GM21825 (cell line): ENCODE data around the gene KSR1.

Experiments used
- ATAC-seq: cut with Tn5 transposase; IDR thresholded peaks from one replicate; pipeline ENCODE4 v1.9.1; 2021; ENCODE audit warnings: mild to moderate bottlenecking, moderate library complexity; ENCODE audit not compliant: unreplicated experiment

The KSR1 gene

GRCh38 chr17:27471321-27472269 lies 15.3 kb downstream of the KSR1 start:
- peak; percentile 62 for ATAC-seq

GRCh38 chr17:27473190-27473747 lies 17.0 kb downstream of the KSR1 start:
- ATAC-seq, result no peak

DNA sequence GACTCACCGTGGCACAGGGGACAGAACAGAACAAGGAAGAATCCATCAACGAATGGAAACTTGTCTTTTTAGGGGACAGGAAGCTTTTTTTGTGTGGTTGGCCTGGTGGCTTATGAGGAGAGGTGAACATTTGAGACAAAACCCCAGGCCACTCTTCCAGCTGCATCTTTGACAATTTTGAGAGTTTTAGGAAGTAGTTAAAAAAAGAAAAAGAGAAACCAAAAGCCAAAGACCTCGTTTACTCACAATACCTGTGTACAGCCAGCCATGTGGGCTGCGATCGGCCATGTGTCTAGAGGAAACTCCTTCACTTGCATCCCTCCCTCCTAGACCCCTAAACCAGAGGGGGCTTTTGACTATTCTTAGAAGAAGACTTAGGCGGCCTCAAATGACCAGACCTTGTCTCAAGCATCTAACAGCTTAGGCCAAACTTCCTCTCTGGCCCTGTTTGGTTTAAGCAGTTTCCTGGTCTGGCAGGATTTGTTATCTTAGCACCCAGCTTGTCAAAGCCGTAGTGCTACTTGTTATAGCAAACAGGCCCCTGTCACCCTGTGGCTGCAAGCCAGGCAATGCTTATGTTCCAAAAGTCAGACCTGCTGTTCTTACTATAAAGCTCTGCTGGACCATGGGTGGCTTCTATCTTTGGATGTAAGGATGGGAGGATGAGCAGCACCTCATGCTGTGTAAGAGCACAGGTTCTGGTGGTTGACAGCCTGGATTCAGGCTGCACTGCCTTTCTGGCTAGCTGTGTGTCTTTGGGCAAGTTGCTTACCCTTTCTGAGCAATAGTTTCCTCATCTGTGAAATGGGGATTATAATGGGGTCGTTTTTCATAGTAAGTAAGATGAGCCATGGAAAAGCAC lies 17.7 kb downstream of the KSR1 start:
- peak; percentile 34 for ATAC-seq

DNA sequence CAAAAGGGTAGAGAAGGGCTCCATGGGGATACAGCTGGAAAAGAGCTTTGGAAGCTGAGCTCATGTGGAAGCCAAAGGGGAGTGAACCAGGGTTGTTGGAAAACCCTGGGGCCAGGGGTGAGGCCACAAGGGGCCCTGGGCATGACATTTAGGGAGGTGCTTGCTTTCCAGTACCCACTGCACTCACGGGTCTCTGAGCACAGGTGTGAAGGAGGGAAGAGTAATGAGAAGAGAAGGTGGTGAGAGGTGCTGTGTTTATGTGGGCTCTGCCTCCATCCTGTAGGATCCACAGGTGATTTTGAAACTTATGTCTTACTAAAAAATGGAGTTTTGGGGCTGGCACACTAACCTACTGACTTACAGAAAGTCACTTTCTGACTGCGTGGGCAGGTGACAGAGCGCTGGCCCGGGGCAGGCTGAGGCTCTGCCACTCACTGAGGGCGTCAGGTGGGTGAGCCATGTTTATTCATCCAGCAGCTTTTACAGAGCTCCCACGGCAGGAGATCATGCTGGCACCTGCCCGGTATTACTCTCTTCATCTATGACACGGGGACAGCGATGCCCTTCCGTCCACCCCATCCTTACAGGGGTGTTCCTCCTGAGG lies 18.9 kb downstream of the KSR1 start:
- ATAC-seq, result no peak

GRCh38 chr17:27475981-27476895 lies 20.0 kb downstream of the KSR1 start:
- ATAC-seq, result no peak

GRCh38 chr17:27477050-27477888 lies 21.0 kb downstream of the KSR1 start:
- no peak for ATAC-seq

- no peak for ATAC-seq
Measured at GRCh38 chr17:27477971-27478684, 21.9 kb downstream of the KSR1 start.

GRCh38 chr17:27478901-27479538 lies 22.8 kb downstream of the KSR1 start:
- no peak for ATAC-seq

- no peak for ATAC-seq
Measured at GRCh38 chr17:27479838-27480237, 23.6 kb downstream of the KSR1 start.

GRCh38 chr17:27480699-27481098 lies 24.5 kb downstream of the KSR1 start:
- ATAC-seq, result no peak

DNA sequence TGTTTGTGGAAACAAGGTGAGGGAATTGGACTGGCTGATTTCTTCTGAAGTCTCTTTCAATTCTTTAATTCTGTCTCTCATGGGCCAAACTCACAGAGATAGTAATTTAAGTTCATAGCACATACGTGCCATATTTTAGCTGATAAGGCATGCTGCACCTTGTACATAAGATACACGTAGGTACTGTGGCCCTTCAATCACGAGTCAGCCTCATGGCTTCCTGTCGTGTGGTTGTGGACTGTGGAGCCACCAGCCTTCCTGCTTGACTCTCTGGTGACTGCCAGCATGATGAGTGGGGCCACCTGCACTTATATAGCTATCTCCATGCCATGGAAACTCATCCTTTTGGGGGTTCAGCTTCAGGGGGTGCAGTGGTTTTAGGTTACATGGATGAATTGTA lies 25.1 kb downstream of the KSR1 start:
- peak; percentile 43 for ATAC-seq

GRCh38 chr17:27485125-27485524 lies 28.9 kb downstream of the KSR1 start:
- ATAC-seq, result no peak

- ATAC-seq, result no peak
Measured at GRCh38 chr17:27485716-27486495, 29.7 kb downstream of the KSR1 start.

DNA sequence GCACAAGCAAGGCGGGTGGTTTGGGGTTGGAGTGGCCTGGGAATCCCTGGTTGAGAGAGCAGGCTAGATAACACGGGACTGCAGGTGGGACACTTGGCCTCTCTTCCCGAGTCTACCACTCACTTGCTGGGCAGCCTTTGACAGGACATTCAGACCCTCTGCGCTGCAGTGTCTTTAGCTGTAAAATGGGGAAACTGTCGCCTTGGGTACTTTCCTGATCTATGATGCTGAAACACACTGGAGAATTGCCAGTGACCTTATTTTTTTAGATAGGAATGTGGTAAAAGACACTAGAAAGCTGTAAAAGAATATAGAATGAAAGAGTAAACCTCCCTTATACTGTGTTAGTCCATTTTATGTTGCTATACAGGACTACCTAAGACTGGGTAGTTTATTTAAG lies 30.5 kb downstream of the KSR1 start:
- no peak for ATAC-seq

GRCh38 chr17:27488231-27488630 lies 32.0 kb downstream of the KSR1 start:
- ATAC-seq, result no peak

- no peak for ATAC-seq
Measured at GRCh38 chr17:27489045-27489715, 32.9 kb downstream of the KSR1 start.

DNA sequence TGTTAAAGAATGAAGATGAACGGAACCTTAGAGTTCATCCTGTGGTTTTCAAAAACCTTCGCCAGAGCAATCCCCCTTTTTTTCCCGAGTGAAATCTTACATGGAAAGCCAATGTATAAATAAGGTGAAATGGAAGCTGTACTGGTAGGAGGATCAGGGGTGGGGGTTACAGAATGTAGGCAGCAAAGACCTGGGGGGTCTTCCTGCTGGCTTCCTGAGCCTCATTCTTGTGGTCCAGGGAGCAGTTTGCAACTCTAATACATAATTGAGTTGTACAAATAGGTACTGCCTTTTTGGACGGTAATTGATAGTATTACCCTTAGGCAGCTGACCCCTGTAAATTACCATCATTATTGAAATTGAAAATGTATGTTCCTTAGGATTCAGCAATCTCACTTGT lies 34.1 kb downstream of the KSR1 start:
- ATAC-seq, result no peak
